GM12878 (cell line): ENCODE measurements around the gene BCAS3. TPM values are rescaled to one million over a fixed set of nuclear protein-coding genes. Genes with fewer than 3 reads are reported as not detected.

Source experiments
- BACH1 ChIP-seq: fragments of 450-650 bp; IDR thresholded peaks from 2 replicates; pipeline ENCODE4 v1.6.1; 2017; ENCODE audit warnings: mild to moderate bottlenecking, borderline replicate concordance
- BMI1 ChIP-seq: fragments of 450-650 bp; IDR thresholded peaks from 2 replicates; pipeline ENCODE4 v1.6.1; 2016; ENCODE audit warnings: mild to moderate bottlenecking, moderate library complexity, borderline replicate concordance
- CREM ChIP-seq: IDR thresholded peaks from 2 replicates; pipeline ENCODE4 v1.6.1; 2014; ENCODE audit warnings: antibody characterized with exemption, low read depth
- FOS ChIP-seq: IDR thresholded peaks from 3 replicates; pipeline ENCODE4 v1.6.1; 2011; ENCODE audit warnings: borderline replicate concordance; ENCODE audit not compliant: insufficient read length; ENCODE audit errors: extremely low read depth
- IKZF1 ChIP-seq: fragments of 450-650 bp; conservative IDR thresholded peaks from 2 replicates; pipeline ENCODE4 v1.6.1; 2017; ENCODE audit warnings: antibody characterized with exemption, mild to moderate bottlenecking
- IKZF2 ChIP-seq, 2 experiments: fragments of 450-650 bp; IDR thresholded peaks; 2 replicates each; pipeline ENCODE4 v1.6.1; 2017; ENCODE audit warnings: mild to moderate bottlenecking in 2 of 2, moderate library complexity in 2 of 2
- KLF5 ChIP-seq: fragments of 450-650 bp; IDR thresholded peaks from 2 replicates; pipeline ENCODE4 v1.6.1; 2014; ENCODE audit warnings: mild to moderate bottlenecking; ENCODE audit not compliant: partially characterized antibody
- MTA2 ChIP-seq: fragments of 450-650 bp; IDR thresholded peaks from 2 replicates; pipeline ENCODE4 v1.6.1; 2016; ENCODE audit warnings: low read depth, mild to moderate bottlenecking, moderate library complexity
- MYC ChIP-seq: IDR thresholded peaks from 2 replicates; pipeline ENCODE4 v1.6.1; 2011; ENCODE audit warnings: mild to moderate bottlenecking, low read length, moderate library complexity, inconsistent platforms; ENCODE audit not compliant: insufficient read depth, insufficient replicate concordance, insufficient read length, severe bottlenecking
- NFYB ChIP-seq: IDR thresholded peaks from 2 replicates; pipeline ENCODE4 v1.6.1; 2011; ENCODE audit warnings: low read depth, mild to moderate bottlenecking, low read length, improper control_type of control experiment, moderate library complexity; ENCODE audit not compliant: insufficient read depth
- POLR2AphosphoS5 ChIP-seq: IDR thresholded peaks from 2 replicates; pipeline ENCODE4 v1.6.1; 2011; ENCODE audit warnings: mild to moderate bottlenecking, low read length, inconsistent platforms
- RB1 ChIP-seq: fragments of 450-650 bp; formaldehyde crosslinking; IDR thresholded peaks from 2 replicates; pipeline ENCODE4 v1.6.1; 2017; ENCODE audit warnings: mild to moderate bottlenecking, borderline replicate concordance
- TCF3 ChIP-seq: IDR thresholded peaks from 2 replicates; pipeline ENCODE4 v1.6.1; 2012; ENCODE audit warnings: low read depth, mild to moderate bottlenecking, low read length, borderline replicate concordance; ENCODE audit not compliant: insufficient read depth
- ZBTB33 ChIP-seq: fragments of 450-650 bp; IDR thresholded peaks from 2 replicates; pipeline ENCODE4 v1.6.1; 2017; ENCODE audit warnings: mild to moderate bottlenecking
- ZZZ3 ChIP-seq: IDR thresholded peaks from 2 replicates; pipeline ENCODE4 v1.6.1; 2011; ENCODE audit warnings: low read depth; ENCODE audit not compliant: control insufficient read depth, insufficient read length
- polyA plus RNA-seq, 11 experiments: library from polyadenylated mRNA; depleted of rRNA in 4 of 11; unstranded in 6 of 11; stranded (reverse) in 5 of 11; fragments of >200 nt; fragmentation: Nextera tagmentation in 4 of 11; fragmentation: Illumina TruSeq in 1 of 11; extraction: Ambion mirVana in 4 of 11; extraction: Trizol in 1 of 11; gene quantifications; 1 replicate in 1 of 11; 2 replicates in 10 of 11; pipeline versions ENCODE4 v1.2.1 to v1.2.3, GENCODE V29; 2011 to 2016; ENCODE audit warnings: inconsistent platforms in 2 of 11, missing spikeins in 2 of 11, low read depth in 1 of 11
- total RNA-seq, 4 experiments: library from RNA; depleted of rRNA in 3 of 4; stranded (reverse); fragments of >200 nt in 3 of 4; fragmentation: Illumina TruSeq in 1 of 4; extraction: Trizol in 1 of 4; gene quantifications; 2 replicates each; pipeline versions ENCODE4 v1.2.1 to v1.2.3, GENCODE V29; 2013 to 2021
- TF ChIP-seq, protein P1 (sequence below): fragments of 450-650 bp; IDR thresholded peaks from 2 replicates; pipeline ENCODE4 v1.6.1; 2017; ENCODE audit warnings: borderline replicate concordance
- TF ChIP-seq, protein P2 (sequence below): IDR thresholded peaks from 2 replicates; pipeline ENCODE4 v1.6.1; 2012; ENCODE audit warnings: low read depth, low read length, improper control_type of control experiment
- TF ChIP-seq, protein P3 (sequence below): fragments of 450-650 bp; IDR thresholded peaks from 2 replicates; pipeline ENCODE4 v1.6.1; 2017; ENCODE audit warnings: antibody characterized with exemption, mild to moderate bottlenecking, moderate library complexity
- TF ChIP-seq, protein P4 (sequence below): fragments of 450-650 bp; IDR thresholded peaks from 2 replicates; pipeline ENCODE4 v1.6.1; 2018; ENCODE audit warnings: mild to moderate bottlenecking, low read depth, moderate library complexity; ENCODE audit not compliant: partially characterized antibody

BCAS3 gene
- total and polyA plus RNA-seq, 10 of the 15 experiments (the other 5 are each of a cell fraction or from before 2014, with no cell fraction given): 2.1 to 11.0 (median 6.6) TPM

DNA sequence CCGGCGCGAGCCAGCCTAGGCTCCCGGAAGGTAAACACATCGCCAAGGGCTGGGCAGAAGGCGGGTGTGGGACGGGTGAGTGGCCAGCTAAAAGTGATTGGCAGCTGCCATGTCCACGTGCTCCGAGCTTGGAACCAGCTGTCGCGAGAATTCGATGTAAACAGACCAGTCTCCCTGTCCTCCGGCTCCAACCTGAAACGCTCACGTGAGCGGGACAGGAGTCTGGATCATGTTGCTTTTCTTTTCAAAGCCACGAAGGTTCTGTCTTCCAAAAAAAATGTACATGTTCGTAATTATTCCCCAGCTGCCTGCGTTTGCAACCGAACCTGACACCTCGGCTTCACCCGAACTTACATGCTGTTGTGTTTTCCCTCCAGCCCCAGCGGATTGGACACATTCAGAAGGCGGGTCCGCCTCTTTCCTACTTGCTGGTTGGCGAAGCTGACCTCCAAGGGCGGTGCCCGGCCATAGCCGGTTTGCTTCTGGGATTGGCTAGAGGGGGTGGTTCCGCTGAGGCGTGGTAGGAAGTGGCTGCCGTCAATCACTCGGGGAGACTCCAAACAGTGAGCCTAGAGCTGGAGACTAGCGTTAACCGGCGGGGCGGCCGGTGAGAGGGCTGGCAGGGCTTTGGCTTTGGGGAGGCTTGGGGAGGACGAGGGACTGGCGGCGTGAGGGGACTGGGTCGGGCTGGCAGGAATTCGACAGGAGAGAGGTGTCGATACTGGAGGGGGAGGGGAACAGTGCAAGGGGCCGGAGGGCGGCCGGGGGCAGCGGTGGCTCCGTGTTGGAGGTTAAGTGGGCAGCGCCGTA is at the start of gene BCAS3 (continued):
- no peak; the same call in 1 of the 2 replicates for TF ChIP-seq IKZF1
- 0 out of 2 replicates have a peak, but pooled peaks have one; percentile 24 for TF ChIP-seq TCF3
- TF ChIP-seq KLF5: peak; percentile 95
- TF ChIP-seq CREM: peak; percentile 64
- TF ChIP-seq, protein P1, sequence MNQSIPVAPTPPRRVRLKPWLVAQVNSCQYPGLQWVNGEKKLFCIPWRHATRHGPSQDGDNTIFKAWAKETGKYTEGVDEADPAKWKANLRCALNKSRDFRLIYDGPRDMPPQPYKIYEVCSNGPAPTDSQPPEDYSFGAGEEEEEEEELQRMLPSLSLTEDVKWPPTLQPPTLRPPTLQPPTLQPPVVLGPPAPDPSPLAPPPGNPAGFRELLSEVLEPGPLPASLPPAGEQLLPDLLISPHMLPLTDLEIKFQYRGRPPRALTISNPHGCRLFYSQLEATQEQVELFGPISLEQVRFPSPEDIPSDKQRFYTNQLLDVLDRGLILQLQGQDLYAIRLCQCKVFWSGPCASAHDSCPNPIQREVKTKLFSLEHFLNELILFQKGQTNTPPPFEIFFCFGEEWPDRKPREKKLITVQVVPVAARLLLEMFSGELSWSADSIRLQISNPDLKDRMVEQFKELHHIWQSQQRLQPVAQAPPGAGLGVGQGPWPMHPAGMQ: peak; percentile 58; the same call in 1 of the 2 replicates
- 0 out of 2 replicates have a peak, but pooled peaks have one; percentile 8 for TF ChIP-seq ZBTB33
- TF ChIP-seq IKZF2 (IDR thresholded peaks at IDR 0.05): no peak; a peak in 1 of 4 replicates
- TF ChIP-seq FOS: peak; percentile 92
- TF ChIP-seq POLR2AphosphoS5: peak; percentile 41; the same call in 1 of the 2 replicates
- TF ChIP-seq, protein P2, sequence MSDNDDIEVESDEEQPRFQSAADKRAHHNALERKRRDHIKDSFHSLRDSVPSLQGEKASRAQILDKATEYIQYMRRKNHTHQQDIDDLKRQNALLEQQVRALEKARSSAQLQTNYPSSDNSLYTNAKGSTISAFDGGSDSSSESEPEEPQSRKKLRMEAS: peak; percentile 96
- no peak for TF ChIP-seq MYC
- TF ChIP-seq, protein P3, sequence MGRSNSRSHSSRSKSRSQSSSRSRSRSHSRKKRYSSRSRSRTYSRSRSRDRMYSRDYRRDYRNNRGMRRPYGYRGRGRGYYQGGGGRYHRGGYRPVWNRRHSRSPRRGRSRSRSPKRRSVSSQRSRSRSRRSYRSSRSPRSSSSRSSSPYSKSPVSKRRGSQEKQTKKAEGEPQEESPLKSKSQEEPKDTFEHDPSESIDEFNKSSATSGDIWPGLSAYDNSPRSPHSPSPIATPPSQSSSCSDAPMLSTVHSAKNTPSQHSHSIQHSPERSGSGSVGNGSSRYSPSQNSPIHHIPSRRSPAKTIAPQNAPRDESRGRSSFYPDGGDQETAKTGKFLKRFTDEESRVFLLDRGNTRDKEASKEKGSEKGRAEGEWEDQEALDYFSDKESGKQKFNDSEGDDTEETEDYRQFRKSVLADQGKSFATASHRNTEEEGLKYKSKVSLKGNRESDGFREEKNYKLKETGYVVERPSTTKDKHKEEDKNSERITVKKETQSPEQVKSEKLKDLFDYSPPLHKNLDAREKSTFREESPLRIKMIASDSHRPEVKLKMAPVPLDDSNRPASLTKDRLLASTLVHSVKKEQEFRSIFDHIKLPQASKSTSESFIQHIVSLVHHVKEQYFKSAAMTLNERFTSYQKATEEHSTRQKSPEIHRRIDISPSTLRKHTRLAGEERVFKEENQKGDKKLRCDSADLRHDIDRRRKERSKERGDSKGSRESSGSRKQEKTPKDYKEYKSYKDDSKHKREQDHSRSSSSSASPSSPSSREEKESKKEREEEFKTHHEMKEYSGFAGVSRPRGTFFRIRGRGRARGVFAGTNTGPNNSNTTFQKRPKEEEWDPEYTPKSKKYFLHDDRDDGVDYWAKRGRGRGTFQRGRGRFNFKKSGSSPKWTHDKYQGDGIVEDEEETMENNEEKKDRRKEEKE: no peak
- TF ChIP-seq BMI1: no peak
- TF ChIP-seq NFYB: peak; percentile 99
- 0 out of 2 replicates have a peak, but pooled peaks have one; percentile 21 for TF ChIP-seq MTA2
- peak; percentile 57; the same call in 1 of the 2 replicates for TF ChIP-seq RB1
- TF ChIP-seq BACH1: peak; percentile 65; the same call in 1 of the 2 replicates
- no peak for TF ChIP-seq ZZZ3
- TF ChIP-seq, protein P4, sequence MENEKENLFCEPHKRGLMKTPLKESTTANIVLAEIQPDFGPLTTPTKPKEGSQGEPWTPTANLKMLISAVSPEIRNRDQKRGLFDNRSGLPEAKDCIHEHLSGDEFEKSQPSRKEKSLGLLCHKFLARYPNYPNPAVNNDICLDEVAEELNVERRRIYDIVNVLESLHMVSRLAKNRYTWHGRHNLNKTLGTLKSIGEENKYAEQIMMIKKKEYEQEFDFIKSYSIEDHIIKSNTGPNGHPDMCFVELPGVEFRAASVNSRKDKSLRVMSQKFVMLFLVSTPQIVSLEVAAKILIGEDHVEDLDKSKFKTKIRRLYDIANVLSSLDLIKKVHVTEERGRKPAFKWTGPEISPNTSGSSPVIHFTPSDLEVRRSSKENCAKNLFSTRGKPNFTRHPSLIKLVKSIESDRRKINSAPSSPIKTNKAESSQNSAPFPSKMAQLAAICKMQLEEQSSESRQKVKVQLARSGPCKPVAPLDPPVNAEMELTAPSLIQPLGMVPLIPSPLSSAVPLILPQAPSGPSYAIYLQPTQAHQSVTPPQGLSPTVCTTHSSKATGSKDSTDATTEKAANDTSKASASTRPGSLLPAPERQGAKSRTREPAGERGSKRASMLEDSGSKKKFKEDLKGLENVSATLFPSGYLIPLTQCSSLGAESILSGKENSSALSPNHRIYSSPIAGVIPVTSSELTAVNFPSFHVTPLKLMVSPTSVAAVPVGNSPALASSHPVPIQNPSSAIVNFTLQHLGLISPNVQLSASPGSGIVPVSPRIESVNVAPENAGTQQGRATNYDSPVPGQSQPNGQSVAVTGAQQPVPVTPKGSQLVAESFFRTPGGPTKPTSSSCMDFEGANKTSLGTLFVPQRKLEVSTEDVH: no peak
